Measurements from ENCODE around the gene NRXN3. TPM values are rescaled to one million over a fixed set of nuclear protein-coding genes. Genes with fewer than 3 reads are reported as not detected.

The NRXN3 gene
- total and polyA plus RNA-seq, 2 experiments from 2014 or later = 1.0 to 1.8 TPM

GRCh38 chr14:79248771-79249170 lies 1078.6 kb downstream of the NRXN3 start (continued):
- TF ChIP-seq ETS1 (IDR thresholded peaks at IDR 0.05) = no peak
- TF ChIP-seq CREB1 (CRISPR knock-in tag; IDR thresholded peaks at IDR 0.05; ENCODE audit: low read depth) = no peak

DNA sequence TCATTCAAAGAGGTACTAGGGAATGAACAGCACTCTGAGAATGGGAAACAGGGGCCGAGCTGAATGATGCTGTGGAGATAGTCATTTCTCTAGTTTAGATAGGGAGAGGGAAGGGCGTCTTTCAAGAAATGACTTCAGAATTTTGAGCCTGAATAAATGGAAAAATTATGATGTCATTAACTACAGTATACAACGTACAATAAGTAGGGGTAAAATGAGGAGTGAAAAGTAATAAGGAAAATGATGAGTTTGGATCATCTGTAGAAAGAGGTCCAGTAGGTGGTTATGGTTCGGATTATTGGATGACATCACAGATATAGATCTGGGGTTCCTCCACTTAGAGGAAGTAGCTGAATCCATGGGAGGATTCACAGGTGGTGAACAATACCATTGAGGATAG lies 1081.1 kb downstream of the NRXN3 start:
- Histone ChIP-seq H2AFZ (no peak overlapping the region), H3K27me3 (ENCODE audit: insufficient read depth) (no peaks in the 10 kb centered on the region), H3K4me2 (no peak overlapping the region), H3K4me3 (no peak overlapping the region), H3K27ac (ENCODE audit: low read depth) (no peak overlapping the region), H3K4me1 (ENCODE audit: insufficient read depth) (peaks cover 7% of the 10 kb centered on the region; the same call in 1 of the 2 replicates), H3K79me2 (replicated peaks; ENCODE audit: insufficient read depth) (no peaks in the 10 kb centered on the region), H3K9me2 (ENCODE audit: insufficient read depth) (no peaks in the 10 kb centered on the region), H4K20me1 (replicated peaks; ENCODE audit: insufficient read depth) (no peaks in the 10 kb centered on the region), H3K36me3 (ENCODE audit: insufficient read depth) (no peaks in the 10 kb centered on the region), H3F3A (replicated peaks; ENCODE audit: low read depth) (no peaks in the 10 kb centered on the region)
- Mint-ChIP-seq H3K4me1 (peaks cover 6% of the 10 kb centered on the region), H3K27me3 (ENCODE audit: insufficient read depth, low read depth, poor library complexity) (no peaks in the 10 kb centered on the region), H3K4me3 (no peak overlapping the region), H3K27ac (no peak overlapping the region), H3K36me3 (ENCODE audit: low read depth) (no peaks in the 10 kb centered on the region), H3K9me3 (no peaks in the 10 kb centered on the region)
- DNase-seq (ENCODE audit: low spot score) (no peak), ATAC-seq (no peak)
- no peak for TF ChIP-seq EZH2 (IDR thresholded peaks at IDR 0.05; ENCODE audit: low read depth, unreplicated experiment)
- TF ChIP-seq EZH2phosphoT487 (IDR thresholded peaks at IDR 0.05; ENCODE audit: unreplicated experiment) = no peak
- no peak for TF ChIP-seq ETS1 (IDR thresholded peaks at IDR 0.05)
- no peak for TF ChIP-seq ZNF331 (CRISPR knock-in tag; IDR thresholded peaks at IDR 0.05; ENCODE audit: low read depth)
- no peak for TF ChIP-seq POLR2AphosphoS5 (IDR thresholded peaks at IDR 0.05; ENCODE audit: low read depth)
- no peak for TF ChIP-seq CREB1 (CRISPR knock-in tag; IDR thresholded peaks at IDR 0.05; ENCODE audit: low read depth)
- TF ChIP-seq JUNB (IDR thresholded peaks at IDR 0.05; ENCODE audit: unreplicated experiment) = no peak
- no peak for TF ChIP-seq ZNF114 (CRISPR knock-in tag; IDR thresholded peaks at IDR 0.05)
- TF ChIP-seq, protein P1, sequence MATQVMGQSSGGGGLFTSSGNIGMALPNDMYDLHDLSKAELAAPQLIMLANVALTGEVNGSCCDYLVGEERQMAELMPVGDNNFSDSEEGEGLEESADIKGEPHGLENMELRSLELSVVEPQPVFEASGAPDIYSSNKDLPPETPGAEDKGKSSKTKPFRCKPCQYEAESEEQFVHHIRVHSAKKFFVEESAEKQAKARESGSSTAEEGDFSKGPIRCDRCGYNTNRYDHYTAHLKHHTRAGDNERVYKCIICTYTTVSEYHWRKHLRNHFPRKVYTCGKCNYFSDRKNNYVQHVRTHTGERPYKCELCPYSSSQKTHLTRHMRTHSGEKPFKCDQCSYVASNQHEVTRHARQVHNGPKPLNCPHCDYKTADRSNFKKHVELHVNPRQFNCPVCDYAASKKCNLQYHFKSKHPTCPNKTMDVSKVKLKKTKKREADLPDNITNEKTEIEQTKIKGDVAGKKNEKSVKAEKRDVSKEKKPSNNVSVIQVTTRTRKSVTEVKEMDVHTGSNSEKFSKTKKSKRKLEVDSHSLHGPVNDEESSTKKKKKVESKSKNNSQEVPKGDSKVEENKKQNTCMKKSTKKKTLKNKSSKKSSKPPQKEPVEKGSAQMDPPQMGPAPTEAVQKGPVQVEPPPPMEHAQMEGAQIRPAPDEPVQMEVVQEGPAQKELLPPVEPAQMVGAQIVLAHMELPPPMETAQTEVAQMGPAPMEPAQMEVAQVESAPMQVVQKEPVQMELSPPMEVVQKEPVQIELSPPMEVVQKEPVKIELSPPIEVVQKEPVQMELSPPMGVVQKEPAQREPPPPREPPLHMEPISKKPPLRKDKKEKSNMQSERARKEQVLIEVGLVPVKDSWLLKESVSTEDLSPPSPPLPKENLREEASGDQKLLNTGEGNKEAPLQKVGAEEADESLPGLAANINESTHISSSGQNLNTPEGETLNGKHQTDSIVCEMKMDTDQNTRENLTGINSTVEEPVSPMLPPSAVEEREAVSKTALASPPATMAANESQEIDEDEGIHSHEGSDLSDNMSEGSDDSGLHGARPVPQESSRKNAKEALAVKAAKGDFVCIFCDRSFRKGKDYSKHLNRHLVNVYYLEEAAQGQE (IDR thresholded peaks at IDR 0.05; ENCODE audit: unreplicated experiment) = no peak
- TF ChIP-seq CTCF (conservative IDR thresholded peaks at IDR 0.05; ENCODE audit: low read depth in 2 of 2) = no peak
- TF ChIP-seq STAT1 (IDR thresholded peaks at IDR 0.05; ENCODE audit: unreplicated experiment) = no peak
- TF ChIP-seq, protein P2, sequence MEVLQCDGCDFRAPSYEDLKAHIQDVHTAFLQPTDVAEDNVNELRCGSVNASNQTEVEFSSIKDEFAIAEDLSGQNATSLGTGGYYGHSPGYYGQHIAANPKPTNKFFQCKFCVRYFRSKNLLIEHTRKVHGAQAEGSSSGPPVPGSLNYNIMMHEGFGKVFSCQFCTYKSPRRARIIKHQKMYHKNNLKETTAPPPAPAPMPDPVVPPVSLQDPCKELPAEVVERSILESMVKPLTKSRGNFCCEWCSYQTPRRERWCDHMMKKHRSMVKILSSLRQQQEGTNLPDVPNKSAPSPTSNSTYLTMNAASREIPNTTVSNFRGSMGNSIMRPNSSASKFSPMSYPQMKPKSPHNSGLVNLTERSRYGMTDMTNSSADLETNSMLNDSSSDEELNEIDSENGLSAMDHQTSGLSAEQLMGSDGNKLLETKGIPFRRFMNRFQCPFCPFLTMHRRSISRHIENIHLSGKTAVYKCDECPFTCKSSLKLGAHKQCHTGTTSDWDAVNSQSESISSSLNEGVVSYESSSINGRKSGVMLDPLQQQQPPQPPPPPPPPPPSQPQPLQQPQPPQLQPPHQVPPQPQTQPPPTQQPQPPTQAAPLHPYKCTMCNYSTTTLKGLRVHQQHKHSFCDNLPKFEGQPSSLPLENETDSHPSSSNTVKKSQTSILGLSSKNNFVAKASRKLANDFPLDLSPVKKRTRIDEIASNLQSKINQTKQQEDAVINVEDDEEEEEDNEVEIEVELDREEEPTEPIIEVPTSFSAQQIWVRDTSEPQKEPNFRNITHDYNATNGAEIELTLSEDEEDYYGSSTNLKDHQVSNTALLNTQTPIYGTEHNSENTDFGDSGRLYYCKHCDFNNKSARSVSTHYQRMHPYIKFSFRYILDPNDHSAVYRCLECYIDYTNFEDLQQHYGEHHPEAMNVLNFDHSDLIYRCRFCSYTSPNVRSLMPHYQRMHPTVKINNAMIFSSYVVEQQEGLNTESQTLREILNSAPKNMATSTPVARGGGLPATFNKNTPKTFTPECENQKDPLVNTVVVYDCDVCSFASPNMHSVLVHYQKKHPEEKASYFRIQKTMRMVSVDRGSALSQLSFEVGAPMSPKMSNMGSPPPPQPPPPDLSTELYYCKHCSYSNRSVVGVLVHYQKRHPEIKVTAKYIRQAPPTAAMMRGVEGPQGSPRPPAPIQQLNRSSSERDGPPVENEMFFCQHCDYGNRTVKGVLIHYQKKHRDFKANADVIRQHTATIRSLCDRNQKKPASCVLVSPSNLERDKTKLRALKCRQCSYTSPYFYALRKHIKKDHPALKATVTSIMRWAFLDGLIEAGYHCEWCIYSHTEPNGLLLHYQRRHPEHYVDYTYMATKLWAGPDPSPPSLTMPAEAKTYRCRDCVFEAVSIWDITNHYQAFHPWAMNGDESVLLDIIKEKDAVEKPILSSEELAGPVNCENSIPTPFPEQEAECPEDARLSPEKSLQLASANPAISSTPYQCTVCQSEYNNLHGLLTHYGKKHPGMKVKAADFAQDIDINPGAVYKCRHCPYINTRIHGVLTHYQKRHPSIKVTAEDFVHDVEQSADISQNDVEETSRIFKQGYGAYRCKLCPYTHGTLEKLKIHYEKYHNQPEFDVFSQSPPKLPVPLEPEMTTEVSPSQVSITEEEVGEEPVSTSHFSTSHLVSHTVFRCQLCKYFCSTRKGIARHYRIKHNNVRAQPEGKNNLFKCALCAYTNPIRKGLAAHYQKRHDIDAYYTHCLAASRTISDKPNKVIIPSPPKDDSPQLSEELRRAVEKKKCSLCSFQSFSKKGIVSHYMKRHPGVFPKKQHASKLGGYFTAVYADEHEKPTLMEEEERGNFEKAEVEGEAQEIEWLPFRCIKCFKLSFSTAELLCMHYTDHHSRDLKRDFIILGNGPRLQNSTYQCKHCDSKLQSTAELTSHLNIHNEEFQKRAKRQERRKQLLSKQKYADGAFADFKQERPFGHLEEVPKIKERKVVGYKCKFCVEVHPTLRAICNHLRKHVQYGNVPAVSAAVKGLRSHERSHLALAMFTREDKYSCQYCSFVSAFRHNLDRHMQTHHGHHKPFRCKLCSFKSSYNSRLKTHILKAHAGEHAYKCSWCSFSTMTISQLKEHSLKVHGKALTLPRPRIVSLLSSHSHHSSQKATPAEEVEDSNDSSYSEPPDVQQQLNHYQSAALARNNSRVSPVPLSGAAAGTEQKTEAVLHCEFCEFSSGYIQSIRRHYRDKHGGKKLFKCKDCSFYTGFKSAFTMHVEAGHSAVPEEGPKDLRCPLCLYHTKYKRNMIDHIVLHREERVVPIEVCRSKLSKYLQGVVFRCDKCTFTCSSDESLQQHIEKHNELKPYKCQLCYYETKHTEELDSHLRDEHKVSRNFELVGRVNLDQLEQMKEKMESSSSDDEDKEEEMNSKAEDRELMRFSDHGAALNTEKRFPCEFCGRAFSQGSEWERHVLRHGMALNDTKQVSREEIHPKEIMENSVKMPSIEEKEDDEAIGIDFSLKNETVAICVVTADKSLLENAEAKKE (CRISPR knock-in tag; IDR thresholded peaks at IDR 0.05) = no peak

Data from GM23338 (cell line).